Measurements from ENCODE around the gene ARHGDIB. TPM values are rescaled to one million over a fixed set of nuclear protein-coding genes. Genes with fewer than 3 reads are reported as not detected.

ARHGDIB gene
- polyA plus RNA-seq, 3 donors from 2014 or later: 2,434 to 4,716 (median 2,863) TPM

DNA sequence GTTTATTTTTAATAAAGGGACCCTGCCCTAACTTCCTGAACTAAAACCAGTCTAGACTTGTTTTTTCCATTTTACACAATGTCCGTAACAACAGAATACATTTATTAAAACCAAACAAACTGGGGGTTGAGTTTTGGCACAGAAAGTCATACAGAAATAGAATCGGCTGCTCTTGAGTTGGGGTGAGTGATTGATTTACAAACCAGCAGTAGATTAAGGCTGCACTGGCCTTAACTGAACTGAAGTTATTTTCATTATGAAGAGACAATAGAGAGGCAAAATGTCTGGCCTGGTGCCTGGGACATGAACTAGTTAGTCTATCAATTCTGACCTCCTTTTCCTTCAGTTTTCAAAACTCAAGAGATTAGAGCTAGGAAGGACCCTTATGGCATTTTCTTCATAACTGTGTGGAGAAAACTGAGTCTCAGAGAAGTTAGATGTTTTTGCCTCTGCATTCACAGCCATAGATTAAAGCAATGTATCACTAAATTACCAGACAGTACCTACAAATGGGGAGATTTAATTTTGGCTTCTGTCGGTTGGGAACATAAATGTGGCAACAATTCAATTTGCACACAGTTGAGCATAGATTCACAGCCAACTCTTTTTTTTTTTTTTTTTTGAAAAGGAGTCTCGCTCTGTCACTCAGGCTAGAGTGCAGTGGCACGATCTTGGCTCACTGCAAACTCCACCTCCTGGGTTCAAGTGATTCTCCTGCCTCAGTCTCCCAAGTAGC, 56.0 kb downstream of the ARHGDIB start:
- H3K27ac Mint-ChIP-seq: peak overlapping the region in 2 of 6 donors; percentile 8 to 31

GRCh38 chr12:14904854-14905253, 56.5 kb downstream of the ARHGDIB start:
- no peak overlapping the region for H3K4me3 Mint-ChIP-seq
- peaks cover 12 to 29% (median 18%) of the 10 kb centered on the region in 3 donors for H3K36me3 Mint-ChIP-seq
- H3K27ac Mint-ChIP-seq: no peak overlapping the region
- DNase-seq: no peak
- H3K4me1 Mint-ChIP-seq: peaks cover 0 to 22% of the 10 kb centered on the region in 2 donors
- no peaks in the 10 kb centered on the region for H3K9me3 Mint-ChIP-seq
- H3K27me3 Mint-ChIP-seq (ENCODE audit: low read depth in 3 of 3): peaks cover 0 to 1% (median 0%) of the 10 kb centered on the region in 3 donors

More for the DNA sequence above, 56.0 kb downstream of the ARHGDIB start:
- no peak for DNase-seq
- Mint-ChIP-seq H3K4me1 (peaks cover 0 to 22% of the 10 kb centered on the region in 2 donors), H3K4me3 (no peak overlapping the region), H3K27me3 (ENCODE audit: low read depth in 3 of 3) (no peaks in the 10 kb centered on the region), H3K36me3 (peaks cover 12 to 30% (median 18%) of the 10 kb centered on the region in 3 donors), H3K9me3 (no peaks in the 10 kb centered on the region)

DNA sequence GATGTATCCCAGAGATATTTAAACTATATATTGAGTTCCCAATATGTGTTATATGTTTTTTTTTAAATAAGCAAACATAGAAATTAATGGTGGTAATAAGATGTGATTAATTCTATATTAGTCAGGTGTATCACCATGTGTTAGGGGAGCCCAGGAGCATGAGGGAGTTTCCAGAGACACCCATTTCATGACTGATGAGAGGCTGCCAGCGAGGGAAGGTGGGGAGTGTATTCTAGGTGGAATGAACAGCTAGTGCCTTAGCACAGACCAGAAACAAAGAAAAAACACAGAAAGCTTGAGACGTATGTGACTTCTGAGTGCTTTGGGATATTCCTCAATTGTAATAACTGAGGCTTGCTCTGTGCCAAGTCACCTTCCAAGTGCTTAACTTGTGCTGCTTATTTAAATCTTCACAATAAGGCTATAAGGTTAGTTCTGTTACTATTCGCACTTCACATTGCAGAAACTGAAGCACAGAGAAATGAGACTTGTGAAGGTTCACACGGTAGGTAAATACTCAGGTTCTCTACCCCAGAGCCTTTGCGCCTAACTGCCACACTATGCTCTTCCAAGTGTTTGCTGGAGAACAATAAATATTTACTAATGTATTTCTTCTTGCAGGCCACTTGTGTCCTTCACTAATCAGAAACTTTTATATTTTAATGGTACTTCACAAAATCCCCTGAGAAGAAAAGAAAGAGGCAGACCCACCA, 57.9 kb downstream of the ARHGDIB start:
- no peak for DNase-seq
- Mint-ChIP-seq H3K4me3 (no peak overlapping the region), H3K36me3 (peaks cover 8 to 21% (median 17%) of the 10 kb centered on the region in 3 donors), H3K9me3 (no peaks in the 10 kb centered on the region), H3K27ac (no peak overlapping the region), H3K27me3 (ENCODE audit: low read depth in 3 of 3) (peaks cover 0 to 1% (median 0%) of the 10 kb centered on the region in 3 donors), H3K4me1 (peaks cover 0 to 21% of the 10 kb centered on the region in 2 donors)

- H3K27me3 Mint-ChIP-seq (ENCODE audit: low read depth in 3 of 3): peaks cover 0 to 1% (median 0%) of the 10 kb centered on the region in 3 donors
- no peak overlapping the region for H3K4me3 Mint-ChIP-seq
- H3K4me1 Mint-ChIP-seq: peaks cover 0 to 10% of the 10 kb centered on the region in 2 donors
- peaks cover 0 to 11% (median 8%) of the 10 kb centered on the region in 3 donors for H3K36me3 Mint-ChIP-seq
- DNase-seq: no peak
- H3K27ac Mint-ChIP-seq: no peak overlapping the region
- H3K9me3 Mint-ChIP-seq: no peaks in the 10 kb centered on the region
Measured at GRCh38 chr12:14902465-14902864, 58.9 kb downstream of the ARHGDIB start.

DNA sequence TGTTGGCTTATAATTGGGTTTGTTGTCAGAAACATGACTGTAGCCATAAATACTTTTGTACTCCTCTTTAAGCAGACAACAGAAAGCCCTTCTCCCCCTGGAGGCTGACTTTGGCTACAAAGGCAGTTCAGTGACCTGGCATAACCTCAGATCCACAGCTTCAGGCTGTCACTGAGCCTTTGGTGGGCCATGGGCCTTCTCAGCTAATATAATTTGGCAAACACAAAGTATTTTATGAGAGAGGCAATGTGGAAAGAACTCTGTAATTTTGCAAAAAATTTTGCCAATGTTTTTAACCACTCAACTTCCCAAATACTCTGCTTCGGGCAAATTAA, 60.2 kb downstream of the ARHGDIB start:
- no peak overlapping the region for H3K4me3 Mint-ChIP-seq
- no peaks in the 10 kb centered on the region for H3K9me3 Mint-ChIP-seq
- H3K4me1 Mint-ChIP-seq: peaks cover 0 to 10% of the 10 kb centered on the region in 2 donors
- H3K27ac Mint-ChIP-seq: no peak overlapping the region
- peaks cover 0 to 8% (median 7%) of the 10 kb centered on the region in 3 donors for H3K36me3 Mint-ChIP-seq
- H3K27me3 Mint-ChIP-seq (ENCODE audit: low read depth in 3 of 3): peaks cover 0 to 1% (median 0%) of the 10 kb centered on the region in 3 donors
- DNase-seq: no peak

- H3K4me3 Mint-ChIP-seq: no peak overlapping the region
- peaks cover 0 to 8% (median 5%) of the 10 kb centered on the region in 3 donors for H3K36me3 Mint-ChIP-seq
- H3K27ac Mint-ChIP-seq: no peak overlapping the region
- no peaks in the 10 kb centered on the region for H3K9me3 Mint-ChIP-seq
- DNase-seq: no peak
- peaks cover 0 to 1% (median 0%) of the 10 kb centered on the region in 3 donors for H3K27me3 Mint-ChIP-seq (ENCODE audit: low read depth in 3 of 3)
- peaks cover 0 to 10% of the 10 kb centered on the region in 2 donors for H3K4me1 Mint-ChIP-seq
Measured at GRCh38 chr12:14900521-14901227, 60.7 kb downstream of the ARHGDIB start.

- no peak for DNase-seq
- no peak overlapping the region for H3K4me3 Mint-ChIP-seq
- no peaks in the 10 kb centered on the region for H3K9me3 Mint-ChIP-seq
- H3K27me3 Mint-ChIP-seq (ENCODE audit: low read depth in 3 of 3): peaks cover 0 to 2% (median 1%) of the 10 kb centered on the region in 3 donors
- H3K4me1 Mint-ChIP-seq: peaks cover 0 to 4% of the 10 kb centered on the region in 2 donors
- H3K27ac Mint-ChIP-seq: no peak overlapping the region
- H3K36me3 Mint-ChIP-seq: peaks cover 0 to 5% (median 0%) of the 10 kb centered on the region in 3 donors
Measured at GRCh38 chr12:14896521-14897169, 64.8 kb downstream of the ARHGDIB start.

- no peak overlapping the region for H3K27ac Mint-ChIP-seq
Measured at GRCh38 chr12:14893506-14894250, 67.7 kb downstream of the ARHGDIB start.

GRCh38 chr12:14892726-14893505, 68.5 kb downstream of the ARHGDIB start:
- H3K27ac Mint-ChIP-seq: no peak overlapping the region
- peaks cover 0 to 15% (median 2%) of the 10 kb centered on the region in 3 donors for H3K27me3 Mint-ChIP-seq (ENCODE audit: low read depth in 3 of 3)
- DNase-seq: no peak
- no peak overlapping the region for H3K4me3 Mint-ChIP-seq
- H3K4me1 Mint-ChIP-seq: no peaks in the 10 kb centered on the region
- H3K36me3 Mint-ChIP-seq: no peaks in the 10 kb centered on the region
- no peaks in the 10 kb centered on the region for H3K9me3 Mint-ChIP-seq

More at GRCh38 chr12:14893506-14894250, 67.7 kb downstream of the ARHGDIB start:
- H3K36me3 Mint-ChIP-seq: no peaks in the 10 kb centered on the region
- H3K27me3 Mint-ChIP-seq (ENCODE audit: low read depth in 3 of 3): peaks cover 0 to 11% (median 2%) of the 10 kb centered on the region in 3 donors
- H3K4me3 Mint-ChIP-seq: no peak overlapping the region
- H3K9me3 Mint-ChIP-seq: no peaks in the 10 kb centered on the region
- no peaks in the 10 kb centered on the region for H3K4me1 Mint-ChIP-seq
- DNase-seq: no peak

Other genes with a start within 250 kb of the ARHGDIB start
- gene WBP11, start 158.1 kb downstream of the ARHGDIB start, polyA plus RNA-seq: 10 to 100 TPM; 27.1 to 73.5 (median 47.5) TPM
- gene C12orf60, start 157.9 kb downstream of the ARHGDIB start, polyA plus RNA-seq: 1 to 10 TPM in 1 of 3 donors, under 1 TPM in 1, not detected in 1; 0.57 to 1.1 TPM
- gene SMCO3, start 147.4 kb downstream of the ARHGDIB start, polyA plus RNA-seq: under 1 TPM in 1 of 3 donors, not detected in 2; 0.10 TPM
- gene ART4, start 118.1 kb downstream of the ARHGDIB start, polyA plus RNA-seq: not detected
- gene MGP, start 75.7 kb downstream of the ARHGDIB start, polyA plus RNA-seq: under 1 TPM in 1 of 3 donors, not detected in 2; 0.51 TPM
- gene ERP27, start 23.1 kb downstream of the ARHGDIB start, polyA plus RNA-seq: 1 to 10 TPM; 2.5 to 3.8 (median 3.8) TPM
- gene PDE6H, start 11.4 kb upstream of the ARHGDIB start, polyA plus RNA-seq: not detected